ENCODE results near the gene CDH5. TPM values are rescaled to one million over a fixed set of nuclear protein-coding genes. Genes with fewer than 3 reads are reported as not detected.

Gene CDH5
- total and polyA plus RNA-seq, 2 of the 4 experiments (the other 2 are of a cell fraction): not detected

DNA sequence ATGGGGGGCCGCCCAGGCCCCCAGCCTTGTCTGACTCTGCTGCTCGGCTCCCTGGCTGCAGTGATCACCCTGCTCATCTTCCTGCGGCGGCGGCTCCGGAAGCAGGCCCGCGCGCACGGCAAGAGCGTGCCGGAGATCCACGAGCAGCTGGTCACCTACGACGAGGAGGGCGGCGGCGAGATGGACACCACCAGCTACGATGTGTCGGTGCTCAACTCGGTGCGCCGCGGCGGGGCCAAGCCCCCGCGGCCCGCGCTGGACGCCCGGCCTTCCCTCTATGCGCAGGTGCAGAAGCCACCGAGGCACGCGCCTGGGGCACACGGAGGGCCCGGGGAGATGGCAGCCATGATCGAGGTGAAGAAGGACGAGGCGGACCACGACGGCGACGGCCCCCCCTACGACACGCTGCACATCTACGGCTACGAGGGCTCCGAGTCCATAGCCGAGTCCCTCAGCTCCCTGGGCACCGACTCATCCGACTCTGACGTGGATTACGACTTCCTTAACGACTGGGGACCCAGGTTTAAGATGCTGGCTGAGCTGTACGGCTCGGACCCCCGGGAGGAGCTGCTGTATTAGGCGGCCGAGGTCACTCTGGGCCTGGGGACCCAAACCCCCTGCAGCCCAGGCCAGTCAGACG is 36.2 kb downstream of the CDH5 start:
- Histone ChIP-seq H2BK120ac (ENCODE audit: low read depth, low read length) (no peak overlapping the region), H3K18ac (ENCODE audit: low read depth, low read length) (no peak overlapping the region), H4K20me1 (ENCODE audit: insufficient read depth, low read length) (no peaks in the 10 kb centered on the region), H4K5ac (ENCODE audit: low read depth, low read length) (no peak overlapping the region), H3K4me2 (ENCODE audit: low read depth, low read length) (no peak overlapping the region), H3K4me3 (ENCODE audit: insufficient read depth, low read depth, low read length) (no peak overlapping the region), H2AK5ac (ENCODE audit: low read depth, low read length) (no peak overlapping the region), H2BK15ac (ENCODE audit: low read depth, low read length) (no peak overlapping the region), H3K4me1 (ENCODE audit: control insufficient read depth, insufficient read depth, low read length) (peaks cover 2% of the 10 kb centered on the region; the same call in 1 of the 2 replicates), H2BK5ac (ENCODE audit: low read depth, low read length, poor library complexity, severe bottlenecking) (no peak overlapping the region), H4K91ac (ENCODE audit: insufficient read depth, low read depth, low read length) (no peak overlapping the region), H3K23ac (ENCODE audit: low read depth, low read length) (no peak overlapping the region), H3K14ac (replicated peaks; ENCODE audit: low read depth, low read length) (no peak overlapping the region), H2BK20ac (ENCODE audit: low read depth, low read length) (no peak overlapping the region), H3K36me3 (ENCODE audit: control insufficient read depth, insufficient read depth, low read length) (no peaks in the 10 kb centered on the region), H3K4ac (ENCODE audit: low read depth, low read length) (no peak overlapping the region), H3K9me1 (ENCODE audit: insufficient read depth, low read length) (no peaks in the 10 kb centered on the region), H3K9me3 (ENCODE audit: control insufficient read depth, insufficient read depth, low read length) (peaks cover 2% of the 10 kb centered on the region; the same call in 1 of the 2 replicates), H3K9ac (ENCODE audit: low read depth, low read length) (no peak overlapping the region), H2AFZ (replicated peaks; ENCODE audit: low read length, poor library complexity) (peak overlapping the region; percentile 19), H3K27ac (ENCODE audit: insufficient read depth, low read length) (no peak overlapping the region), H3K27me3 (ENCODE audit: control insufficient read depth, insufficient read depth, low read length) (peaks cover 31% of the 10 kb centered on the region), H4K8ac (ENCODE audit: low read depth in 2 of 2, low read length in 2 of 2) (no peak overlapping the region), H2AK9ac (replicated peaks; ENCODE audit: low read depth, low read length, poor library complexity) (no peak overlapping the region), H3K56ac (ENCODE audit: extremely low read depth, insufficient read depth, low read length) (no peak overlapping the region), H3K79me1 (ENCODE audit: low read depth in 1 of 2, low read length in 2 of 2) (no peaks in the 10 kb centered on the region)
- intact Hi-C loops (cut with micrococcal nuclease) (loop anchor here (10.0 kb wide), 1 partner anchor 342 kb away; no protein-coding TSS in a partner anchor), dilution Hi-C loops (cut with HindIII; ENCODE audit: low sequenced_read_pairs, unreplicated experiment) (no loop called here), in situ Hi-C loops (cut with MboI; ENCODE audit: low sequenced_read_pairs) (loop anchor here (10.0 kb wide), 1 partner anchor 462 kb away; no protein-coding TSS in a partner anchor)
- no TSS peak for BruUV-seq (replicated peaks)
- ATAC-seq (ENCODE audit: low read depth): no peak
- CTCF ChIA-PET: no interaction called here
- POLR2A ChIA-PET (ENCODE audit: unreplicated experiment): no interaction called here
- WGBS, 2 experiments (ENCODE audit: extremely low coverage in 2 of 2, insufficient read length in 1 of 2): 74% methylated on average over 49 of the region's 61 CpGs; no CpG with 5 or more reads in 1 of the 2 experiments
- TF ChIP-seq MAZ (IDR thresholded peaks at IDR 0.05; ENCODE audit: borderline replicate concordance, low read depth, low read length) (no peak), BHLHE40 (IDR thresholded peaks at IDR 0.05; ENCODE audit: low read depth, low read length) (no peak), RCOR1 (IDR thresholded peaks at IDR 0.05; ENCODE audit: insufficient replicate concordance, low read length) (no peak), CEBPB (IDR thresholded peaks at IDR 0.05; ENCODE audit: low read depth, low read length) (no peak), MXI1 (IDR thresholded peaks at IDR 0.05; ENCODE audit: borderline replicate concordance, low read depth, low read length) (no peak), POLR2A (IDR thresholded peaks at IDR 0.05; ENCODE audit: low read depth, low read length) (no peak), RFX5 (IDR thresholded peaks at IDR 0.05; ENCODE audit: low read depth, low read length) (no peak), NFE2L2 (IDR thresholded peaks at IDR 0.05; ENCODE audit: low read depth, low read length) (no peak), FOS (IDR thresholded peaks at IDR 0.05; ENCODE audit: low read depth, low read length) (no peak), CHD1 (IDR thresholded peaks at IDR 0.05; ENCODE audit: low read depth, low read length) (no peak), MAFK (IDR thresholded peaks at IDR 0.05; ENCODE audit: low read depth, low read length) (no peak)
- TF ChIP-seq, protein P1, sequence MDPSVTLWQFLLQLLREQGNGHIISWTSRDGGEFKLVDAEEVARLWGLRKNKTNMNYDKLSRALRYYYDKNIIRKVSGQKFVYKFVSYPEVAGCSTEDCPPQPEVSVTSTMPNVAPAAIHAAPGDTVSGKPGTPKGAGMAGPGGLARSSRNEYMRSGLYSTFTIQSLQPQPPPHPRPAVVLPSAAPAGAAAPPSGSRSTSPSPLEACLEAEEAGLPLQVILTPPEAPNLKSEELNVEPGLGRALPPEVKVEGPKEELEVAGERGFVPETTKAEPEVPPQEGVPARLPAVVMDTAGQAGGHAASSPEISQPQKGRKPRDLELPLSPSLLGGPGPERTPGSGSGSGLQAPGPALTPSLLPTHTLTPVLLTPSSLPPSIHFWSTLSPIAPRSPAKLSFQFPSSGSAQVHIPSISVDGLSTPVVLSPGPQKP (IDR thresholded peaks at IDR 0.05; ENCODE audit: borderline replicate concordance, low read depth, low read length): no peak
- TF ChIP-seq, protein P2, sequence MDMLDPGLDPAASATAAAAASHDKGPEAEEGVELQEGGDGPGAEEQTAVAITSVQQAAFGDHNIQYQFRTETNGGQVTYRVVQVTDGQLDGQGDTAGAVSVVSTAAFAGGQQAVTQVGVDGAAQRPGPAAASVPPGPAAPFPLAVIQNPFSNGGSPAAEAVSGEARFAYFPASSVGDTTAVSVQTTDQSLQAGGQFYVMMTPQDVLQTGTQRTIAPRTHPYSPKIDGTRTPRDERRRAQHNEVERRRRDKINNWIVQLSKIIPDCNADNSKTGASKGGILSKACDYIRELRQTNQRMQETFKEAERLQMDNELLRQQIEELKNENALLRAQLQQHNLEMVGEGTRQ (IDR thresholded peaks at IDR 0.05; ENCODE audit: low read depth, low read length): no peak
- TF ChIP-seq, protein P3, sequence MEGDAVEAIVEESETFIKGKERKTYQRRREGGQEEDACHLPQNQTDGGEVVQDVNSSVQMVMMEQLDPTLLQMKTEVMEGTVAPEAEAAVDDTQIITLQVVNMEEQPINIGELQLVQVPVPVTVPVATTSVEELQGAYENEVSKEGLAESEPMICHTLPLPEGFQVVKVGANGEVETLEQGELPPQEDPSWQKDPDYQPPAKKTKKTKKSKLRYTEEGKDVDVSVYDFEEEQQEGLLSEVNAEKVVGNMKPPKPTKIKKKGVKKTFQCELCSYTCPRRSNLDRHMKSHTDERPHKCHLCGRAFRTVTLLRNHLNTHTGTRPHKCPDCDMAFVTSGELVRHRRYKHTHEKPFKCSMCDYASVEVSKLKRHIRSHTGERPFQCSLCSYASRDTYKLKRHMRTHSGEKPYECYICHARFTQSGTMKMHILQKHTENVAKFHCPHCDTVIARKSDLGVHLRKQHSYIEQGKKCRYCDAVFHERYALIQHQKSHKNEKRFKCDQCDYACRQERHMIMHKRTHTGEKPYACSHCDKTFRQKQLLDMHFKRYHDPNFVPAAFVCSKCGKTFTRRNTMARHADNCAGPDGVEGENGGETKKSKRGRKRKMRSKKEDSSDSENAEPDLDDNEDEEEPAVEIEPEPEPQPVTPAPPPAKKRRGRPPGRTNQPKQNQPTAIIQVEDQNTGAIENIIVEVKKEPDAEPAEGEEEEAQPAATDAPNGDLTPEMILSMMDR (conservative IDR thresholded peaks at IDR 0.05; ENCODE audit: low read depth, low read length): no peak
- no peak for DNase-seq

Data from IMR-90 (cell line).